Breast epithelium (tissue), 3 donors: ENCODE measurements around the gene SAA1.

Experiments
- CTCF ChIP-seq, 3 donors: fragments of 450-650 bp; IDR thresholded peaks; one replicate each; pipeline ENCODE4 v1.5.1; 2016 to 2017; ENCODE audit warnings: antibody characterized with exemption in 3 of 3, mild to moderate bottlenecking in 3 of 3, moderate library complexity in 3 of 3
- POLR2A ChIP-seq: fragments of 450-650 bp; IDR thresholded peaks from one replicate; pipeline ENCODE4 v1.6.1; 2016; ENCODE audit warnings: antibody characterized with exemption, mild to moderate bottlenecking, moderate library complexity
- POLR2AphosphoS5 ChIP-seq, 3 donors: sonication (generic); formaldehyde crosslinking; IDR thresholded peaks; one replicate each; pipeline ENCODE4 v1.6.1; 2017; ENCODE audit warnings: antibody characterized with exemption in 3 of 3

- peak in 2 of 3 donors; percentile 48 to 67 for TF ChIP-seq CTCF (IDR thresholded peaks at IDR 0.05)
- no peak for TF ChIP-seq POLR2A
- no peak for TF ChIP-seq POLR2AphosphoS5 (IDR thresholded peaks at IDR 0.05)
Measured at GRCh38 chr11:18243783-18244362, 22.2 kb upstream of the SAA1 start.
